ENCODE results near the gene GET4.
"Not testable (repeated sequence)": the region's sequence is repeated elsewhere in the genome, so short reads cannot be mapped to it uniquely, and the experiment has no call there.

GET4 gene

GRCh38 chr7:845091-845490, 31.3 kb upstream of the GET4 start:
- no peak for DNase-seq (ENCODE audit: low read depth in 2 of 3, low spot score in 1 of 3)

DNA sequence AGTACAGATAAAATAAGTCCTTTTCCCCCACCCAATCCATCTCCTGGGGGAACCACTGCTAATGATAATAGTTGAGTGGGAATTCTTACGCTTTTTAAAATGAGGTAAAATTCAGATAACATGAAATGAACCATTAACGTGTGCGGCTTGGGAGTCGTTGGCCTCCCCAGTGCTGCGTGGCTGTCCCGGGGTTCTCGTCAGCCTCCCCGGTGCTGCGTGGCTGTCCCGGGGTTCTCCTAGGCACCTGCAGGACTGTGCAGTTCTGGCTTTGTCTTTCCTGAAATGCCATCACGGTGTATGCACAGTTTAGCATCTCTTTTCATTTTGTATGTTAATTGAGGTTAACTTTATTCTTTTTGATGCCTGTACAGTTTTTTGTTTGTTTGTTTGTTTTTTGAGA, 30.6 kb upstream of the GET4 start:
- DNase-seq (ENCODE audit: low read depth in 2 of 3, low spot score in 1 of 3): no peak

- not testable (repeated sequence) for DNase-seq (ENCODE audit: low read depth in 2 of 3, low spot score in 1 of 3)
These were observed 29.2 kb upstream of the GET4 start for GRCh38 chr7:846958-847650.

- DNase-seq (ENCODE audit: low read depth in 2 of 3, low spot score in 1 of 3): not testable (repeated sequence)
These were observed 28.6 kb upstream of the GET4 start for GRCh38 chr7:847728-848127.

GRCh38 chr7:849145-849544, 27.2 kb upstream of the GET4 start:
- no peak for DNase-seq (ENCODE audit: low read depth in 2 of 3, low spot score in 1 of 3)

GRCh38 chr7:849781-850180, 26.6 kb upstream of the GET4 start:
- no peak for DNase-seq (ENCODE audit: low read depth in 2 of 3, low spot score in 1 of 3)

DNA sequence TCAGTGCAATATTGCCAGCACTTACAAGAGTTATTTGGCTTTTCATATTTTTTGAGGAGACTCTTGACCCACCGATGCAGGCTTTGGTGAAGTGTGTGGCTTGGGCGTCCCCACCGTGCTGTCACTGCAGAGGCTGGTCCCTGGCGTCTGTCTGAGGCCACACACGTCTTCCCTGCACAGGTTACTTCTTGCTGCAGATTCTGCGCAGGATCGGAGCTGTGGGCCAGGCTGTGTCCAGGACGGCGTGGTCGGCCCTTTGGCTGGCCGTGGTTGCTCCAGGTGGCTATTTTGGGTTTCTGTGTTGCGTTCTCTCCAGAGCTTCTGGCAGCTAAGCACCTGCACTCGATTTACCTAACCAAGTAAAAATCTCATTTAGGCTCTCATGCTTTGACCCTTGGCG, 25.1 kb upstream of the GET4 start:
- no peak for DNase-seq (ENCODE audit: low read depth in 2 of 3, low spot score in 1 of 3)

DNA sequence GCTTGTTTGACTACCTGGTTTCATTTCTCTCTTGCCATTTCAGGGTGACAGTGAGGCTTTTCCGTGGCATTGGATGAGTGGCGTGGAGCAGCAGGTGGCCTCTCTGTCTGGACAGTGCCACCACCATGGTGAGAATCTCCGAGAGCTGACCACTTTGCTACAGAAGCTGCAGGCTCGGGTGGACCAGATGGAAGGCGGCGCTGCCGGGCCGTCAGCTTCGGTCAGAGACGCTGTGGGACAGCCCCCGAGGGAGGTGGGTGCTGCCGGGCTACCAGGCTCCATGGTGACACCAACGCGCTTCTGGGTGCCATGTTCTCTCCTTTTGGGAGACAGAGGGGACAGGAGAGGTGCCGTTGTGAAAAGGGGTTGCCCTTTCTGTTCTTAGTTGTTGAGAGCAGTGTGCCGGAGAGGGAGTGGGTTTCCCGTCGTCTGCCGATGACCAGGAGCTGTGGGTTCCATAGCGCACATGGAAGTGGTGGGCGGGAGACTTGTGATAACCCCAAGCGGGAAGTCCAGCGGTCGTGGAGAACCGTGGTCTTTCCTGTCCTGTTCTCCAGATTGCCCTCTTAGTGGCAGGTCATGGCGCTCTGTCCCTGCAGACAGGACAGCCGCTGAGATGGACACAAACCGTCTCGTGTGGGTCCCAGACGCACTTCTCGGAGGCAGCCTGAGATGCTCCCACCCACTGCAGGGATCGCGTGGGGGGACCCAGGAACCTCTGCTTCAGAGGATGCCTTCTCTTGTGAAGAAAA, 22.8 kb upstream of the GET4 start:
- DNase-seq (ENCODE audit: low read depth in 2 of 3, low spot score in 1 of 3): no peak

DNA sequence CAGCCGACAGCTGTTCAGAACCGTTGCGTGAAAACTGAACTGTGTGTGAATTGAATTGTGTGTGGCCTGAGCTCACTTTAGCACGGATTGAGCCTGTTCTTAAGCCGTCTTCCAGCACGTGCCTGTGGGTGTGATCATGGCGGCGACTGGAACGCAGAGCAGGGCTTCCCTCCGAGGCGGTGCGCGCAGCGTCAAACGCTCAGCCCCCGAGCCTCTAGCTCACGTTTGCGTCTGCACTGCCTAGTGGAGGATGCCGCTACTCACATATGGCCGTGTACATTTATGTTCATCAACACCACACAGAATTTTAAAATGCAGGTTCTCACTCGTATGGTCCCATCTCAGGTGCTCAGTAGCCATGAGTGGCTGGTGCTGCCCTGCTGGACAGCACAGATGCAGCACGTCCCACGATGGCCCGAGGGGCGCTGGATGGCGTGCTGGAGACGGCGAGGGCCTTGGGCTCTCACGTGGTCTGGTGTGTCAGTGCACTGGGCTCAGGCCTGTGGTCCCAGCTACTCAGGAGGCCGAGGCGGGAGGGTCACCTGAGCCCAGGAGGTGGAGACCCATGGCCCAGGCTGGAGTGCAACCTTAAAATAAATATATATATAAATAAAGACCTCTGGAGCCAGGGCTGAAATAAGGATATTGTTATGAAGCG, 22.1 kb upstream of the GET4 start:
- DNase-seq (ENCODE audit: low read depth in 2 of 3, low spot score in 1 of 3): no peak

DNA sequence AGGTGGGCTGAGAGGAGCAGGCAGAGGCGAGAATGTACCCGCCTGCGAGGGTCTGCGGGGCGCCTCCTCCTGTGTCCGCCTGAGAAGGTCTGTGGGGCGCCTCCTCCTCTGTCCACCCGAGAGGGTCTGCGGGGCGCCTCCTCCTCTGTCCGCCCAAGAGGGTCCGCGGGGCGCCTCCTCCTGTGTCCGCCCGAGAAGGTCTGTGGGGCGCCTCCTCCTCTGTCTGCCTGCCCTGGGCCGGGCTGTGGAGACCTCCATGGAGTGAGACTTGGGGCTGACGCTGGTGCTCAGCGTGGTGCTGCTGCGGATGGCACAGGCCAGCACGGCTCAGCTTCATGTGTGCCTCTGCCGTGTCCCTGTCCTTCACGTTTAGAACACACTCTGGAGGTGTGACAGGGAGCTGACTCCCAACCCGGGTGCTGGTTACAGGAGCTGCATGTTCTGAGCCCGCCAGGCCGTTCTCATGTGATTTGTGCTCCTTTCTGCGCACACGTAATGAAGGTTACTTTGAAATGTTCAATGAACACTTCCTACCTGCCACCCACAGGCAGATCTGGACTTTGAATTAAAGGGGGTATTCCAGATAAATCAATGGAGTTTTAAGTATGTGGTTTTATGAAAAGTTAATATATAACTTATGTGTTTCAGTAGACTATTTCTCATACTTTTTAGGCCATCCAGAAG, 20.5 kb upstream of the GET4 start:
- DNase-seq (ENCODE audit: low read depth in 2 of 3, low spot score in 1 of 3): no peak

- DNase-seq (ENCODE audit: low read depth in 2 of 3, low spot score in 1 of 3): no peak
These were observed 19.8 kb upstream of the GET4 start for GRCh38 chr7:856444-857095.

GRCh38 chr7:857661-858060, 18.7 kb upstream of the GET4 start:
- DNase-seq (ENCODE audit: low read depth in 2 of 3, low spot score in 1 of 3): no peak

GRCh38 chr7:859359-860030, 16.9 kb upstream of the GET4 start:
- no peak for DNase-seq (ENCODE audit: low read depth in 2 of 3, low spot score in 1 of 3)

DNA sequence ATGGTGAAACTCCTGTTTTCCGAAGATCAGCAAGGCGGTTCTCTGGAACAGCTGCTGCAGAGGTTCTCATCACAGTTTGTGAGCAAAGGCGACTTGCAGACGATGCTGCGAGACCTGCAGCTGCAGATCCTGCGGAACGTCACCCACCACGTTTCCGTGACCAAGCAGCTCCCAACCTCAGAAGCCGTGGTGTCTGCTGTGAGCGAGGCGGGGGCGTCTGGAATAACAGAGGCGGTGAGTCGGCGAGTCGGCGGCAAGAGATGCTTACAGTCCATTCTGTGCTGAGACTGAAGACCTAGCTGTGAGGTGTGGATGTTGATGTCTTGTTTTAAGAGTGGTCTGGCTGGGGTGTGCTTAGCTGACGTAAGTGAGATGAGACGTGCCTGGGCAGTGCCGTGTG, 16.2 kb upstream of the GET4 start:
- DNase-seq (ENCODE audit: low read depth in 2 of 3, low spot score in 1 of 3): no peak

DNA sequence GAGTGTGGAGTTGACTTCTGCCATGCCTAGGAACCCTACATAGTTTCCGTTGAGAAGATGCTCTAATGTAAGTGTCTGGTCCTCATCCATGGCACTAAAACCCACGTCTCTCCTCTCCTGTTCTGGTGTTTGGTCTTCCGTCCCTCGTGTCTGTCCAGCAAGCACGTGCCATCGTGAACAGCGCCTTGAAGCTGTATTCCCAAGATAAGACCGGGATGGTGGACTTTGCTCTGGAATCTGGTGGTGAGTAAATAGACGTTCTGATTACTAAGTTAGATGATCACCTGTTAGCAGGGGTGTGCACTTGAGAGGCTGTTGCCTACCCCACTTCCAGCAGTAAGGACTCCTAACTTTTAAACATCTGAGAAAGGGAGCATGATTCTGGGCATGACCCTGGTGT, 15.1 kb upstream of the GET4 start:
- no peak for DNase-seq (ENCODE audit: low read depth in 2 of 3, low spot score in 1 of 3)

GRCh38 chr7:862157-862556, 14.2 kb upstream of the GET4 start:
- DNase-seq (ENCODE audit: low read depth in 2 of 3, low spot score in 1 of 3): no peak

GRCh38 chr7:863106-863505, 13.2 kb upstream of the GET4 start:
- no peak for DNase-seq (ENCODE audit: low read depth in 2 of 3, low spot score in 1 of 3)

DNA sequence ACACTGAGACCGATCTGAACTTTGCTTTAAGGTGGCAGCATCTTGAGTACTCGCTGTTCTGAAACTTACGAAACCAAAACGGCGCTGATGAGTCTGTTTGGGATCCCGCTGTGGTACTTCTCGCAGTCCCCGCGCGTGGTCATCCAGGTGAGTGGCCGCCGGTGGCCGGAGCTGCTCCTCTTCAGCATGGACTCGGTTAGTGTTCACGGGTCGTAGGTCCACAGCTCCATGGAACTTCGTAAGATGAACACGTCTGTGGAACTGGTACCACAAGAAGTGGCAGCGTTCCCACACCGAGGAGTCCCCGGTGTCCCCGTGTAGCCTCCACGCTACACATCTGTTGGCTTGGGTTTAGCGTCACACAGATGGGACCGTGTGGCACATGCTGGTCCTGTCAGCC, 10.4 kb upstream of the GET4 start:
- DNase-seq (ENCODE audit: low read depth in 2 of 3, low spot score in 1 of 3): no peak

DNA sequence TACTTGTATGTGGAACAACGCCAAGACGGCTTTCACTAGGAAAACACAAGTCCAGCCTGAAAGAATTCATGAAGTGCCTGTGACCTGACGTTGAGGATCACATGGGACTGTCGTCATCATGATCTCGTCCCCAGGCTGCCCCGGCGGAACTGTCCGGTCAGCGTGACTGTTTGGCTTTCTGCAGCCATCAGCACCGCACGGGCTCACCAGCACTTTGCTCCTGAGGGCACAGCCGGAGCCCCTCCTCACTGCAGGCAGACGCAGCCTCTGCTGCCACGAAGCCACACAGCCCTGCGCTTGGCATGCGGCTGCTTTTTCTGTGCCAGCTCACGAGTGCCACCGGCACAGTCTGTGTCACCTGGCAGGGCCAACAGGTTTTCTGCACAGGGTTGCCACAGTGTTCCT, 9.4 kb upstream of the GET4 start:
- no peak for DNase-seq (ENCODE audit: low read depth in 2 of 3, low spot score in 1 of 3)

- no peak for DNase-seq (ENCODE audit: low read depth in 2 of 3, low spot score in 1 of 3)
These were observed 8.8 kb upstream of the GET4 start for GRCh38 chr7:867406-868188.

Measured in stimulated activated CD4-positive, alpha-beta T cell treated with anti-CD3 and anti-CD28 coated beads, Interleukin-12 subunit alpha, Interleukin-12 subunit beta, amount 100 ng/mL, for 48 hours (primary cell).